ENCODE results near the gene ZXDA. TPM values are rescaled to one million over a fixed set of nuclear protein-coding genes. Genes with fewer than 3 reads are reported as not detected.

The ZXDA gene
- polyA plus RNA-seq, 2 of the 4 experiments (the other 2 are of a cell fraction), result 1.4 to 2.0 TPM

DNA sequence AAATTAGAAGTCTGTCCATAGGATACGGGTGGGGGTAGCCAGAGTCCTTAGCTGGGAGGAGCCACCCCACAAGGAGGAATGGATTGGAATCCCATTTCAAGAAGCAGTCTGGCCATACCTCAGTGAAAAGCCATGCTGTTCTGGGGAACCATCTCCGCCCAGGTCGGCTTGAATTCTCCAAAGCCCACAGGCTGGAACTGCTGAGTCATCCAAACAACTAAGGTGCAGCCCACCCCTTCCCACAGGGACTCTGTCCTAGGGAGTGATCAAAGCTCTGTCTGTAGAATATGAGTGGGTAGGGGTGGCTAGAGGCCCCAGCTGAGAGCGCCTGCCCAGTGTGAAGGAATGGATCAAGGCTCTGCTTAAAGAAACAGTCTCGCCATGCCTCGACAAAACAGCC, 38.8 kb downstream of the ZXDA start:
- no peaks in the 10 kb centered on the region for H3K9me3 ChIP-seq
- DNase-seq (ENCODE audit: low read depth in 1 of 2, low spot score in 1 of 2) (no peak), FAIRE-seq (no peak), ATAC-seq (no peak)
- H3K27ac ChIP-seq, result no peak overlapping the region
- no peak overlapping the region for H3K4me3 ChIP-seq
- TF ChIP-seq JUNB (IDR thresholded peaks at IDR 0.05), result no peak
- TF ChIP-seq NFE2L2 (conservative IDR thresholded peaks at IDR 0.05; ENCODE audit: low read length), result peak; percentile 40; the same call in 1 of the 2 replicates
- TF ChIP-seq MAFK (IDR thresholded peaks at IDR 0.05; ENCODE audit: partially characterized antibody), result peak; percentile 45
- TF ChIP-seq KDM5A (IDR thresholded peaks at IDR 0.05), result no peak
- TF ChIP-seq CBX2 (IDR thresholded peaks at IDR 0.05; ENCODE audit: borderline replicate concordance, low read depth), result no peak
- POLR2A ChIA-PET, result no interaction called here
- H3K4me2 ChIP-seq, result no peak overlapping the region
- CTCF ChIA-PET, result no interaction called here
- H3K4me1 ChIP-seq, result no peaks in the 10 kb centered on the region
- 26% methylated on average over 6 of the region's 6 CpGs for WGBS (ENCODE audit: missing lambda C conversion rate)

Other genes starting within 250 kb of the ZXDA start
- gene NLRP2B, start 230.2 kb downstream of the ZXDA start, polyA plus RNA-seq (2011; rRNA removed), result not detected in 2 replicates
- gene NLRP2B, start 230.2 kb downstream of the ZXDA start, polyA plus RNA-seq (2017; fragmentation: RNase III; extraction: RNeasy Plus Mini Kit Qiagen cat#74134 plus additional on column Dnase treatment), result not detected in 3 replicates